HCT116 (cell line): ENCODE data around the gene CYB5B. TPM values are rescaled to one million over a fixed set of nuclear protein-coding genes. Genes with fewer than 3 reads are reported as not detected.
A peak's percentile ranks its signal among the peaks of the same experiment; 100 is the strongest.

ENCODE experiments used
- ATAC-seq: fragments of 200-7000 bp; cut with Tn5 transposase; 2 replicates; pipeline ENCODE4 v1.9.1; 2020; ENCODE audit warnings: mild to moderate bottlenecking, moderate library complexity
- BruUV-seq: library from RNA; stranded (reverse); fragments of 400-500 nt; replicated peaks from 2 replicates; lab custom pipeline; 2021; lab: Mats Ljungman, UMichigan
- CTCF ChIA-PET: fragments of 300-600 bp; sonication (Branson Sonifier 250); formaldehyde crosslinking; loops from one replicate; lab custom pipeline; 2021; ENCODE audit warnings: antibody characterized with exemption; lab: Charles Lee
- POLR2A ChIA-PET: fragments of 300-600, 350-600 bp; sonication (Branson Sonifier 250); formaldehyde crosslinking; loops from one replicate; lab custom pipeline; 2021; ENCODE audit warnings: antibody characterized with exemption; lab: Charles Lee
- RAD21 ChIA-PET, 2 experiments: fragments of 300-600 bp; sonication (Branson Sonifier 250); formaldehyde crosslinking; loops; one replicate each; lab custom pipeline; 2023; ENCODE audit warnings: low total read pairs in 2 of 2; ENCODE audit not compliant: uncharacterized antibody in 2 of 2, unreplicated experiment in 2 of 2, low non-redundant PET in 1 of 2; lab: Charles Lee
- DNase-seq: peaks from one replicate; pipeline ENCODE4 v3.0.0-alpha.2; 2010; ENCODE audit warnings: low read depth, low spot score
- H2AFZ ChIP-seq: fragments of 200-600 bp; shearing (Covaris generic), sonication (generic); 2 replicates; pipeline ENCODE4 v1.6.1; 2017; ENCODE audit warnings: low read depth, mixed run types, mixed read lengths, antibody characterized with exemption, low read length; ENCODE audit not compliant: poor library complexity, severe bottlenecking
- H3K27ac ChIP-seq: 2 replicates; pipeline ENCODE4 v1.5.1; 2012; ENCODE audit warnings: low read depth, low read length
- H3K27me3 ChIP-seq: fragments of 200-600 bp; sonication (generic); 2 replicates; pipeline ENCODE4 v1.6.1; 2016; ENCODE audit warnings: mixed run types, low read length, mixed read lengths; ENCODE audit not compliant: insufficient read depth
- H3K36me3 ChIP-seq, 2 experiments: fragments of 200-500 bp in 1 of 2; fragments of 200-600 bp in 1 of 2; sonication (Bioruptor generic) in 1 of 2; sonication (generic) in 1 of 2; 2 replicates each; pipeline versions ENCODE4 v1.5.1 to v1.6.1; 2014 to 2016; ENCODE audit warnings: low read length in 2 of 2, inconsistent platforms in 1 of 2, mixed read lengths in 1 of 2, mixed run types in 1 of 2; ENCODE audit not compliant: insufficient read depth in 2 of 2, control insufficient read depth in 1 of 2
- H3K4me1 ChIP-seq, 2 experiments: fragments of 200-600 bp in 1 of 2; sonication (generic) in 1 of 2; 2 replicates each; pipeline versions ENCODE4 v1.5.1 to v1.6.1; 2012 to 2017; ENCODE audit warnings: low read length in 2 of 2, inconsistent platforms in 1 of 2, mild to moderate bottlenecking in 1 of 2, mixed read lengths in 1 of 2, mixed run types in 1 of 2, moderate library complexity in 1 of 2; ENCODE audit not compliant: insufficient read depth in 2 of 2, control insufficient read depth in 1 of 2
- H3K4me2 ChIP-seq: fragments of 200-600 bp; sonication (generic); 2 replicates; pipeline ENCODE4 v1.6.1; 2017; ENCODE audit warnings: mixed run types, low read length, mixed read lengths
- H3K4me3 ChIP-seq, 2 experiments: fragments of 200-600 bp in 1 of 2; sonication (generic) in 1 of 2; replicated peaks in 1 of 2; 2 replicates each; pipeline ENCODE4 v1.5.1; 2011 to 2016; ENCODE audit warnings: low read length in 2 of 2, control low read depth in 1 of 2, low read depth in 1 of 2, mild to moderate bottlenecking in 1 of 2, mixed read lengths in 1 of 2, mixed run types in 1 of 2
- H3K79me2 ChIP-seq: fragments of 200-600 bp; sonication (generic); 2 replicates; pipeline ENCODE4 v1.6.1; 2017; ENCODE audit warnings: mild to moderate bottlenecking, mixed run types, low read length, moderate library complexity, mixed read lengths; ENCODE audit not compliant: insufficient read depth
- H3K9ac ChIP-seq: fragments of 200-600 bp; sonication (generic); 2 replicates; pipeline ENCODE4 v1.6.1; 2016; ENCODE audit warnings: low read length, mixed read lengths
- H3K9me2 ChIP-seq: fragments of 200-600 bp; sonication (generic), shearing (Covaris generic); 2 replicates; pipeline ENCODE4 v1.6.1; 2017; ENCODE audit warnings: mixed run types, mild to moderate bottlenecking, moderate library complexity; ENCODE audit not compliant: insufficient read depth
- H3K9me3 ChIP-seq, 2 experiments: fragments of 200-500 bp in 1 of 2; fragments of 200-600 bp in 1 of 2; sonication (Bioruptor generic) in 1 of 2; sonication (generic) in 1 of 2; 2 replicates each; pipeline ENCODE4 v1.6.1; 2014 to 2017; ENCODE audit warnings: low read length in 2 of 2, mixed read lengths in 2 of 2, inconsistent platforms in 1 of 2, low read depth in 1 of 2, mild to moderate bottlenecking in 1 of 2, mixed run types in 1 of 2, moderate library complexity in 1 of 2; ENCODE audit not compliant: control insufficient read depth in 1 of 2, insufficient read depth in 1 of 2
- H4K20me1 ChIP-seq: fragments of 200-600 bp; sonication (generic), shearing (Covaris generic); 2 replicates; pipeline ENCODE4 v1.6.1; 2017; ENCODE audit warnings: mixed run types, mild to moderate bottlenecking, moderate library complexity; ENCODE audit not compliant: insufficient read depth
- CBX3 ChIP-seq: IDR thresholded peaks from 2 replicates; pipeline ENCODE4 v1.6.1; 2012; ENCODE audit warnings: low read depth
- POLR2AphosphoS5 ChIP-seq: IDR thresholded peaks from 2 replicates; pipeline ENCODE4 v1.6.1; 2011; ENCODE audit warnings: mild to moderate bottlenecking, low read depth, low read length, moderate library complexity
- SP1 ChIP-seq: IDR thresholded peaks from 2 replicates; pipeline ENCODE4 v1.6.1; 2012; ENCODE audit warnings: low read depth
- ZBTB33 ChIP-seq: IDR thresholded peaks from 2 replicates; pipeline ENCODE4 v1.6.1; 2011; ENCODE audit warnings: mild to moderate bottlenecking, low read length, moderate library complexity; ENCODE audit not compliant: insufficient replicate concordance; ENCODE audit errors: extremely low read depth
- ZFX ChIP-seq: fragments of 450-650 bp; IDR thresholded peaks from 2 replicates; pipeline ENCODE4 v1.6.1; 2017
- intact Hi-C: fragments of 100-400 bp; cut with micrococcal nuclease; formaldehyde crosslinking; loops from 2 replicates; pipeline ENCODE4 v1.10.0; 2022
- total RNA-seq: library from RNA; stranded (reverse); gene quantifications from one replicate; pipeline ENCODE4 v1.2.1, GENCODE V29; 2021; ENCODE audit not compliant: unreplicated experiment
- TF ChIP-seq, protein P1 (sequence below), 3 experiments: fragments of 200-600 bp in 1 of 3; sonication (generic) in 1 of 3; IDR thresholded peaks in 2 of 3; conservative IDR thresholded peaks in 1 of 3; 2 replicates each; pipeline ENCODE4 v1.5.1; 2012 to 2017; ENCODE audit warnings: low read depth in 2 of 3, low read length in 2 of 3, antibody characterized with exemption in 1 of 3, borderline replicate concordance in 1 of 3, control low read depth in 1 of 3, mild to moderate bottlenecking in 1 of 3, mixed read lengths in 1 of 3, mixed run types in 1 of 3, moderate library complexity in 1 of 3; ENCODE audit not compliant: insufficient read depth in 1 of 3

Gene CYB5B
- total RNA-seq, 1 experiment from 2014 or later, result 689 TPM

GRCh38 chr16:69448470-69449193, 24.2 kb downstream of the CYB5B start:
- Histone ChIP-seq H3K9me2 (no peaks in the 10 kb centered on the region), H2AFZ (no peak overlapping the region), H3K4me3 (no peak overlapping the region), H3K27me3 (no peaks in the 10 kb centered on the region), H3K9ac (no peak overlapping the region), H3K36me3 (peaks cover 37 to 52% of the 10 kb centered on the region in 2 experiments), H3K4me1 (peaks cover 64 to 67% of the 10 kb centered on the region in 2 experiments), H3K79me2 (peaks cover 100% of the 10 kb centered on the region), H4K20me1 (peaks cover 3% of the 10 kb centered on the region; the same call in 1 of the 2 replicates), H3K9me3 (no peaks in the 10 kb centered on the region), H3K27ac (peak overlapping the region; percentile 12), H3K4me2 (no peak overlapping the region)
- 0 out of 2 replicates have a peak, but pooled peaks have one; percentile 14 for TF ChIP-seq POLR2AphosphoS5
- TF ChIP-seq SP1, result no peak
- ChIA-PET RAD21 (no interaction called here), POLR2A (interaction anchor here (0.6 kb wide), 1 partner anchor 23 kb away, joined by 3 read pairs; no protein-coding TSS in a partner anchor), CTCF (no interaction called here)
- ATAC-seq, result no peak
- intact Hi-C loops, result no loop called here
- DNase-seq, result no peak
- BruUV-seq, result no TSS peak

- Histone ChIP-seq H3K9ac (no peak overlapping the region), H3K79me2 (peaks cover 100% of the 10 kb centered on the region), H4K20me1 (peaks cover 3% of the 10 kb centered on the region; the same call in 1 of the 2 replicates), H3K27me3 (no peaks in the 10 kb centered on the region), H3K27ac (peak overlapping the region; percentile 12), H3K4me3 (no peak overlapping the region), H3K36me3 (peaks cover 48 to 58% of the 10 kb centered on the region in 2 experiments), H2AFZ (no peak overlapping the region), H3K4me2 (no peak overlapping the region), H3K4me1 (peaks cover 46 to 49% of the 10 kb centered on the region in 2 experiments; a peak in 2 of 4 replicates), H3K9me2 (no peaks in the 10 kb centered on the region), H3K9me3 (no peaks in the 10 kb centered on the region)
- ChIA-PET RAD21 (no interaction called here), CTCF (no interaction called here), POLR2A (no interaction called here)
- no peak for DNase-seq
- BruUV-seq, result no TSS peak
- intact Hi-C loops, result no loop called here
- no peak for ATAC-seq
- no peak for TF ChIP-seq ZBTB33
- TF ChIP-seq CBX3, result no peak
- TF ChIP-seq ZFX, result no peak
- TF ChIP-seq, protein P1, sequence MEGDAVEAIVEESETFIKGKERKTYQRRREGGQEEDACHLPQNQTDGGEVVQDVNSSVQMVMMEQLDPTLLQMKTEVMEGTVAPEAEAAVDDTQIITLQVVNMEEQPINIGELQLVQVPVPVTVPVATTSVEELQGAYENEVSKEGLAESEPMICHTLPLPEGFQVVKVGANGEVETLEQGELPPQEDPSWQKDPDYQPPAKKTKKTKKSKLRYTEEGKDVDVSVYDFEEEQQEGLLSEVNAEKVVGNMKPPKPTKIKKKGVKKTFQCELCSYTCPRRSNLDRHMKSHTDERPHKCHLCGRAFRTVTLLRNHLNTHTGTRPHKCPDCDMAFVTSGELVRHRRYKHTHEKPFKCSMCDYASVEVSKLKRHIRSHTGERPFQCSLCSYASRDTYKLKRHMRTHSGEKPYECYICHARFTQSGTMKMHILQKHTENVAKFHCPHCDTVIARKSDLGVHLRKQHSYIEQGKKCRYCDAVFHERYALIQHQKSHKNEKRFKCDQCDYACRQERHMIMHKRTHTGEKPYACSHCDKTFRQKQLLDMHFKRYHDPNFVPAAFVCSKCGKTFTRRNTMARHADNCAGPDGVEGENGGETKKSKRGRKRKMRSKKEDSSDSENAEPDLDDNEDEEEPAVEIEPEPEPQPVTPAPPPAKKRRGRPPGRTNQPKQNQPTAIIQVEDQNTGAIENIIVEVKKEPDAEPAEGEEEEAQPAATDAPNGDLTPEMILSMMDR (IDR thresholded peaks at IDR 0.05 in 2 of 3, conservative IDR thresholded peaks at IDR 0.05 in 1 of 3; ENCODE audit: borderline replicate concordance in 1 of 3, insufficient read depth in 1 of 3, low read depth in 2 of 3, low read length in 2 of 3), result no peak
Observed at GRCh38 chr16:69451166-69451565, 26.7 kb downstream of the CYB5B start.
